Superior temporal gyrus (tissue), 1 donor: ENCODE results near the gene RSAD2.
A peak's percentile ranks its signal among the peaks of the same experiment; 100 is the strongest.
"Not testable (repeated sequence)": the region's sequence is repeated elsewhere in the genome, so short reads cannot be mapped to it uniquely, and the experiment has no call there.

Source experiments
- DNase-seq: peaks from one replicate; pipeline ENCODE4 v3.0.0-alpha.2; 2016; ENCODE audit errors: extremely low spot score

RSAD2 gene, protein sequence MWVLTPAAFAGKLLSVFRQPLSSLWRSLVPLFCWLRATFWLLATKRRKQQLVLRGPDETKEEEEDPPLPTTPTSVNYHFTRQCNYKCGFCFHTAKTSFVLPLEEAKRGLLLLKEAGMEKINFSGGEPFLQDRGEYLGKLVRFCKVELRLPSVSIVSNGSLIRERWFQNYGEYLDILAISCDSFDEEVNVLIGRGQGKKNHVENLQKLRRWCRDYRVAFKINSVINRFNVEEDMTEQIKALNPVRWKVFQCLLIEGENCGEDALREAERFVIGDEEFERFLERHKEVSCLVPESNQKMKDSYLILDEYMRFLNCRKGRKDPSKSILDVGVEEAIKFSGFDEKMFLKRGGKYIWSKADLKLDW

DNA sequence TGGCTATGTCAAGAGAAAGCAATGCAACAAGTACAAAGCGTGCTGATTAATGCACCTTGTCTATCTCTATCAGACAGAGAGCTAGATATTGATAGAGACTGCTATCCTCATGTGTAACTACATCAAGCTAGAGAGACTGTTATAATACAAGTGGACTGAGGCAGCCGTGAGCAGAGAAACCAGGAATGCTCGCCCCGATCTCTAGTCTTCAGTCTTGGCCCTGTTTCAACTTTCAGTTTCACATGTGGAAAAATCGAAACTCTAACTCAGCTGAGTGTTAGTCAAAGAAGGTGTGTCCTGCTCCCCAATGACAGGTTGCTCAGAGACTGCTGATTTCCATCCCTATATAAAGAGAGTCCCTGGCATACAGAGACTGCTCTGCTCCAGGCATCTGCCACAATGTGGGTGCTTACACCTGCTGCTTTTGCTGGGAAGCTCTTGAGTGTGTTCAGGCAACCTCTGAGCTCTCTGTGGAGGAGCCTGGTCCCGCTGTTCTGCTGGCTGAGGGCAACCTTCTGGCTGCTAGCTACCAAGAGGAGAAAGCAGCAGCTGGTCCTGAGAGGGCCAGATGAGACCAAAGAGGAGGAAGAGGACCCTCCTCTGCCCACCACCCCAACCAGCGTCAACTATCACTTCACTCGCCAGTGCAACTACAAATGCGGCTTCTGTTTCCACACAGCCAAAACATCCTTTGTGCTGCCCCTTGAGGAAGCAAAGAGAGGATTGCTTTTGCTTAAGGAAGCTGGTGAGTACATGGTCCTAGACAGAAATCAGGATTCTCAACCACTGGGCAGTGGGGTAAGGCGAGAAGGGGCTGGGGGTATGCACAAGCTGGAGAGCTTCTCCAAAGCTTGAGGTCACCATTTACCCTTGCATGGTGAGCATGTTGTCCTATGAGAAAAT is at the start of gene RSAD2:
Gene RSAD2, plus strand, starts transcription at position 376 of the 903 bp plus-strand sequence. Its CDS starts 24 bp downstream, at position 400.
- DNase-seq, result peak; percentile 50

DNA sequence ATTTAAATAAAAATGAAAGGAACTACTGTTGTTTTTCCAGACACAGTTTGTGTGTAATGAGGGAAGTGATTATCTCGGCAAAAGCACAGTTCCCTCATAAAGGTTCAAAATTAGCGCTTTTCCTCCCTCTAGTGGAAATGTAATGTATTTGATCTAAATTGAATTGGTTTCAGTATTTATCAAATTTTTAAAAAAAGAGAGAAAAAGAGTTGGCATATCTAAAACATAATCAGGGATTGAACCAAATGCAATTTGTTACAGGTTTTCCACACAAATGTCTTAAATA is 49.3 kb upstream of the RSAD2 start:
- peak; percentile 81 for DNase-seq

GRCh38 chr2:6831229-6831628 is 46.3 kb upstream of the RSAD2 start:
- no peak for DNase-seq

GRCh38 chr2:6832596-6833299 is 44.8 kb upstream of the RSAD2 start:
- no peak for DNase-seq

DNA sequence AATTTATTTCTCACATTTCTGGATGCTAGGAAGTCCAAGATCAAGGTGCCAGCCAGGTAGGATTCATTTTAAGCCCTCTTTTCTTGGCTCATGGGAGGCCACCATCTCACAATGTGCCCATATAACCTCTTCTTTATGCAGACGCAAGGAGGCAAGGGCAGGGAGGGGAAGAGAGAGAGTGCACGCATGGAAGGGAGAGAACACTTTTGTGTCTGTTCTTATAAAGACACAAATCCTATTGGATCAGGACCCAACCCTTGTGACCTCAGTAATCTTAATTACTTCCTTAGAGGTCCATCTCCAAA is 44.3 kb upstream of the RSAD2 start:
- no peak for DNase-seq

- no peak for DNase-seq
Measured at GRCh38 chr2:6834163-6834562, 43.4 kb upstream of the RSAD2 start.

DNA sequence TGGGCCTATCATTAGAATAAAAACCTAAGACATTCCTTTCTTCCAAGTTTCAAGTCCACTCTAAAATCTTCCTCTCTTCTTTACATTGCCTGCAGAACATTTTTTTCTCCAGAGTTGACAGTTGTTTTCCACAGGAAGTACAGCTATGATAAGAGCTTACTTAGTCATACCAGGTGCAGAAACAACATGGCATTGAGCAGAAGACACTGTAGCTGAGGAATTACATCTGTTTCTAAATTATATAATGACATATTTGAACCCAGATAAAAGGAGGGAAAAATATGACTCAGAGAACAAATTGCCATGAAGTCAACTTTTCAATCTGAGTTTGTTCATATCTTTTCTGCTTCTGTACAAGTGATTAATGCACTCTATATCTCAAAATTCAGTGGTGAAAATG is 42.1 kb upstream of the RSAD2 start:
- DNase-seq, result no peak

DNA sequence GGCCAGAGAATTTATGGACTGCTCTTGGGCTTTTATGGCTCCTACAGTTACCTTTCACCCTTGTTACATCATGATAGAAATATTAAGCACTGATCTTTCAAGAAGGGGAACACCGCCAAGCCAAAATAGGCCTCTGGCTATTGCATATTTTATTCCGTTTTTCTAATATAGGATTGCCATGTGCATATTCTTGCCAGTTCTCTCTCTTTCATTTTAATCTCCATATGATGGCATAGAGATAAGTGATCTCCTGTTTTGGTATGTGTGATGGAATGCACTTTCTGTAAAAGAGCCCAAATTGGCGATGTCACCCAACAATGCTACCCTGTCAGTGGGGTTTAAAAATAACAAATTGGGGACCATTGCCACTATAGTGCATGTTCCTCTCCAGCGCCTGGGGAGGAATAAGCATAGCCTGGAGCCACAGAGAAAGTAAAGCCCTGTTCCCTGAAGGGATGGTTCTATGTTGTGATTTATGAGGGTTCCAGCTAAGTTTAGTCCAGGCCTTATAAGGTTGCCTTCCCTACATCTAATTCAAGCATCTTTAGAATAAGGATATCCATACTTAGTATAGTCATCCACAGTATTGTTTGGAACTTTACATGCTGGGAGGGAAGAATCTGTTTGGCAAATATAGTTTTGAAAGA is 38.8 kb upstream of the RSAD2 start:
- DNase-seq, result no peak

- no peak for DNase-seq
Measured at GRCh38 chr2:6841537-6842287, 35.9 kb upstream of the RSAD2 start.

GRCh38 chr2:6845312-6845711 is 32.3 kb upstream of the RSAD2 start:
- DNase-seq, result no peak

DNA sequence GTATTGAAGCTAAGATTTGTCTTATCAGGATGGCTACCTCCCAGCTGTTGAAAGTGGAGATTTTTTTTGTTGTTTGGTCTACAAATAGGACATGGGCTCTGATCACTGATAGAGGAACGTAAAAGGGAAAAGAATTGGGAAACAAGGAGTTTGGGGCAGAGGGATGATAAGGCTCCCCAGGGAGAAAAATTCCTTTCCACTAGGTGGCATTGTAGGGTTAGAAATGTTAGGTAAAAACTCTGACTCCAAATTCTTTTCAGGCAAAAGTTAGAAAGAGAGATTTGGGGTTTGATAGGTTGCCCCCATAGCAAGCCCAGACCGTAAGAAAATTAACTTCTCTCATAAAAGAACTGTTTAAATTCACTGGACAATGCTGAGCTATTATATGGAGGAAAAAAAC is 31.7 kb upstream of the RSAD2 start:
- no peak for DNase-seq

GRCh38 chr2:6846540-6846939 is 31.0 kb upstream of the RSAD2 start:
- no peak for DNase-seq

DNA sequence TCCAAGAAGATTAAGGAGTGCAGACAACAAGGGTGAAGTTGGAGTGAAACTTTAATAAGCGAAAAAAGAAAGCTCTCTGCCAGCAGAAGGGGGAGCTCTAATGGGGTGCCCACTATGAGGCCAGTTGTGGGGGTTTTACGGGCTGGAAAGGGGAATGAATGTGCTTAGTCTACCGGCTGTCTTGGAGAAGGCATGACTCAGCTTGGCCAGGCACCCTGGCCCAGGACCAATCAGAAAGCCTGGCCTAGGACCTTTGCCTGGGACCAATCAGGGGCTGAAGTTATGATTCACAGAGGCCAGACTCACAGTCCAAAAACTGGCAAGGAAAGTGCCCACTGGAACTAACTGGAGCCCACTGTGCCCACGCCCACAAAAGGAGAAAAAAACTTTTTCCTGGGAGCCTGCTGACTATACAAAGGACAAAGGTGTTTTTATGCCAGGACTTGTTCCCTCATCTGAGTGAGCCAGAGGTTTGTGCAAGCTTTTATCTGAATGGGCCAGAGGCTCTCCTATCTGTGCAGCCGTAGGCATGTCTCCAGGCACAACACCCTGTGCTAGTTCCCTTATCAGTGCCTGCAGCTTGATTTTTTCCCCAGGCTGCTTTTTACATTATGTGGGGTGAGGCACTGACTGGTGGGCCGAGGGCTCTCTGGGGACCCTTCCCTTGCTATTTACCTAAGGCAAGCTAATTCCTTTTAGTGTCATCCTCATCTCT is 30.5 kb upstream of the RSAD2 start:
- DNase-seq, result no peak

GRCh38 chr2:6852195-6852594 is 25.4 kb upstream of the RSAD2 start:
- DNase-seq, result no peak

DNA sequence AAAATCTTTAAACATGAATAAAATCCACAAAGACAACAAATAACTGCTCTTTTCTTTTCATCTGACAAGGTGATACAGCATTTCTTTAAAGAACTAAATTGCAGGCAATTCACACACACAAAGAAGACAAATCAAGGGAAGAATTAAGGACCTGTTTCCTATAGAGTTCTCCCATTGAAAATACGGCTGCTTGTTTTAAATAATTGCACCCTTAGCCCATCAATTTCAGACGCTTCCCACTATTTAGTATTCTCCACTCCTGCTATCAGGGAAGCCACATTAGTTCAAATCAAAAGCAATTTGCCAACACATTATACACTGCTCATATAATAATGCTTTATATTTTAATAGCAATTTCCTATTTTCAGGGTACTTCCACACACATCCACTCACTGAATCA is 23.2 kb upstream of the RSAD2 start:
- no peak for DNase-seq

- DNase-seq, result no peak
Measured at GRCh38 chr2:6855860-6856547, 21.6 kb upstream of the RSAD2 start.

DNA sequence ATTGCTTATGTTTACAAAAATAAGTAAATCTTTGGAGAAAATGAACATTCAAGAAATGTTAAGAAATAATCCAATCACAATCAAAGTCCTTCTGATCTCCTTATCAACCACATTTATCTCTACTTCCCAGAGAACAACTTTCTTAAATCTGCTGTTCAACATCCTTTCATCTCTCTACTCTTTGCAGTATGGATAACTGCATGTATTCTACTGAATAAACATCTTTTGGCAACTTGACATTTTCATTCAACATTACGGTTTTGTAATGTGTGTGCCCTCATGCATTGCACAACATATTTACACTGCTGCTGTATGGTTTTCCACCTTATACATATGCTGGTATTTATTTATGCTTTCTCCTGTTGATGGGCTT is 21.0 kb upstream of the RSAD2 start:
- no peak for DNase-seq

DNA sequence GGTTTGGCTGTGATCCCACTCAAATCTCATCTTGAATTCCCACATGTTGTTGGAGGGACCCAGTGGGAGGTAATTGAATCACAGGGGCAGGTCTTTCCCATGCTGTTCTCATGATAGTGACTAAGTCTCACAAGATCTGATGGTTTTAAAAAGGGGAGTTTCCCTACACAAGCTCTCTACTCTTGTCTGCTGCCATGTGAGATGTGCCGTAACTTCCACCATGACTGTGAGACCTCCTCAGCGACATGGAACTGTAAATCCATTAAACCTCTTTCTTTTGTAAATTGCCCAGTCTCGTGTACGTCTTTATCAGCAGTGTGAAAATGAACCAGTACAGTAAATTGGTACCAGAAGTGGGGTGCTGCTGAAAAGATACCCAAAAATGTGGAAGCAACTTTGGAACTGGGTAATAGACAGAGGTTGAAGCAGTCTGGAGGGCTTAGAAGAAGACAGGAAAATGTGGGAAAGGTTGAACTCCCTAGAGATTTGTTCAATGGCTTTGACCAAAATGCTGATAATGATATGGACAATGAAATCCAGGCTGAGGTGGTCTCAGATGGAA is 19.0 kb upstream of the RSAD2 start:
- not testable (repeated sequence) for DNase-seq

- DNase-seq, result no peak
Measured at GRCh38 chr2:6860296-6860695, 17.3 kb upstream of the RSAD2 start.

- DNase-seq, result no peak
Measured at GRCh38 chr2:6863792-6864191, 13.8 kb upstream of the RSAD2 start.
